GM19193 (cell line): ENCODE results near the gene TMEM80.

Experiments
- POLR2A ChIP-seq: IDR thresholded peaks from 4 replicates; pipeline ENCODE4 v1.6.1; 2011; ENCODE audit not compliant: insufficient read depth, insufficient read length; ENCODE audit errors: extremely low read depth

Gene TMEM80

DNA sequence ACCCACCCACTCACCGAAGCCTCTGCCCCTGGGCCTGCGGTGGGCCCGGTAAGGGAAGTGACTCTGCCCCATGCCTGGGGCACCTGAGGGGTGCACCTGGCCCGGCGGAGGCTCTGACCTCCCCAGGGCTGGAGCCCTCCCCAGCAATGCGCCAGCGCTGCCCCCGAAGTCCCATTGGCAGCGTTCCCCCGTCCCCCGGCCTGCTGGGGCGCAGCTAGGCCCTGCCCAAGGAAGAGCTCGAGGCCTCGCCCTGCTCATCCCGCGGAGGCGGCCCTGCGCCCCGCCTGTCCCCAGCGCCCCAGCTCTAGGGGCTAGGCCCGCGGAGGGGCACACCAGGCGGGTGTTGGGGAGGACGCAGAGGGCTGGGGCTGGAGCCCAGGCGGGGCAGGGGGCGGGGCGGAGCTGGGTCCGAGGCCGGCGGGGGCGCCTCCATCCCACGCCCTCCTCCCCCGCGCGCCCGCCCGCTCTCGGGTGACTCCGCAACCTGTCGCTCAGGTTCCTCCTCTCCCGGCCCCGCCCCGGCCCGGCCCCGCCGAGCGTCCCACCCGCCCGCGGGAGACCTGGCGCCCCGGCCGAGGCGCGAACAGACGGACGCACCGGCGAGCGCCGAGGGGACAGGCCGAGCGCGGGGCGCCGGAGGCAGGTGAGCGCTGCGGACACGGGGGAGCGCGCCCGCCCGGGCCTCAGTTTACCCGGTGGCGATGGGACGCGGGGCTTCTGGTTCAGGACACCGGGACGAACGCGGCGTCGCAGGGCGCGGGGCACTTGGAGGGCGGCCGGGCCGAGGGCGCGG, 10.2 kb downstream of the TMEM80 start, which contains the start of gene EPS8L2:
TSS of gene EPS8L2 (plus strand) at position 586 of the 793 bp plus-strand sequence. CDS start 3,177 bp downstream, outside the sequence.
- no peak for TF ChIP-seq POLR2A

GRCh38 chr11:706439-706956, 10.9 kb downstream of the TMEM80 start:
- TF ChIP-seq POLR2A = no peak

- TF ChIP-seq POLR2A = no peak
Measured at GRCh38 chr11:706957-707816, 11.6 kb downstream of the TMEM80 start.

DNA sequence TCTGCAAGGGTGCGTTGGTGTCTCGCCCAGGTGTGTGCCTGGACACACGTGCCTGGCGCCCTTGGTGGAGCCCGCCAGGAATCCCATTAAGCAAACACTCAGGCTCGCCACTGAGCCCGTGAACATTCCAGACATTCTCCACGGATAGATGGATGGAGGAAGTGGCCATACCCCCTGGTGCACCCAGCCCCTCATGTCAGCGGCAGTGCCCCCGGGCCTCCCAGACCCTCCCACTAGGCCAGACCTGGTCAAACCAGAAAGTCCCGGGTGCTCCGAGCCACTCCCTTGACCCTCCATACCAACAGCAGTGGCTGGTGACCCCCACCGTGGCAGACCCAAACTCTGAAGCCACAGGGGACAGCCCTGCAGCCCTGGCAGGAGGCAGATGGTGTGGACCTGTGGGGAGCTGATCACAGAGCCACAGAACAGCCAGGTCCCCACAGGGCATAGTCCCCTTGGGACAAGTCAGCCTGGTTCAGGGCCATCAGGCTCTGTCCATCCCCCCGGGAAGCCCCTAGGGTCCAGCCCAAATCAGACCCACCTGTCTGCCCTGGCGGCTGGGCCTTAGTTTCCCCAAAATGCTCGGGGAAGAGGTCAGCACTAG, 12.3 kb downstream of the TMEM80 start:
- no peak for TF ChIP-seq POLR2A

DNA sequence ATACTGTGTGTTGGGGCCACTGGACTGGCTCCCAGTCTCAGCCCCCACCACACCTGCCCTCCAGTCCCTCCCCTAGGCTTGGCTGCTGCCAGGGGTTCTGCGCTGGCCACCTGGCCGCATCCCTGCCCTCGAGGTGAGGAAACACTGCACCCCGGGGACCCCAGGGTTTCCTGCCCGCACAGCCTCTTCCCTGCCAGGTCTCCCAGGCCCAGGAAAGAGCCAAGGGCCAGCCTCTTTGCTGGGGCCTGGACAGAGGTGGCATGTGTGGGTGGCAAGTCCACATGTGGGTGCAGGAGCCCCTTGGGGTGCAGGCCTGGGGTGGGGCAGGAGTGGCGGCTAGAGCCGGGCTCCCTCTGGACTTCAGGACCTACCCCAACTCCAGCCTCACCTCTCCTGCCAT, 12.9 kb downstream of the TMEM80 start:
- no peak for TF ChIP-seq POLR2A

GRCh38 chr11:709109-709997, 13.7 kb downstream of the TMEM80 start:
- no peak for TF ChIP-seq POLR2A

DNA sequence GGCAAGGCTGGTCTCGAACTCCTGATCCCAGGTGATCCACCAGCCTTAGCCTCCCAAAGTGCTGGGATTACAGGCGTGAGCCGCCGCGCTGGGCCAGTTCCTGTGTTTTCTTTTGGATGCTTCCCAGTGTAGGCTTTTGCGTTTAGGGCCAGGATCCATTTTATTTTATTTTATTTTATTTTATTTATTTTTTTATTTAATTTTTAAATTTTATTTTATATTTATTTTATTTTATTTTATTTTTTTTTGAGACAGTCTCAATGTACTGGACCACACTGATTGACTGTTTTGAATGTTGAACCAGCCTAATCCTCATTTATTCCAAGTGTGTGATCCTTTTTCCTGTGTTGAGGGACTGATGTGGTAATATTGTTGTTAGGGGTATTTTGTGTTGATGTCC, 18.8 kb downstream of the TMEM80 start:
- TF ChIP-seq POLR2A = no peak

DNA sequence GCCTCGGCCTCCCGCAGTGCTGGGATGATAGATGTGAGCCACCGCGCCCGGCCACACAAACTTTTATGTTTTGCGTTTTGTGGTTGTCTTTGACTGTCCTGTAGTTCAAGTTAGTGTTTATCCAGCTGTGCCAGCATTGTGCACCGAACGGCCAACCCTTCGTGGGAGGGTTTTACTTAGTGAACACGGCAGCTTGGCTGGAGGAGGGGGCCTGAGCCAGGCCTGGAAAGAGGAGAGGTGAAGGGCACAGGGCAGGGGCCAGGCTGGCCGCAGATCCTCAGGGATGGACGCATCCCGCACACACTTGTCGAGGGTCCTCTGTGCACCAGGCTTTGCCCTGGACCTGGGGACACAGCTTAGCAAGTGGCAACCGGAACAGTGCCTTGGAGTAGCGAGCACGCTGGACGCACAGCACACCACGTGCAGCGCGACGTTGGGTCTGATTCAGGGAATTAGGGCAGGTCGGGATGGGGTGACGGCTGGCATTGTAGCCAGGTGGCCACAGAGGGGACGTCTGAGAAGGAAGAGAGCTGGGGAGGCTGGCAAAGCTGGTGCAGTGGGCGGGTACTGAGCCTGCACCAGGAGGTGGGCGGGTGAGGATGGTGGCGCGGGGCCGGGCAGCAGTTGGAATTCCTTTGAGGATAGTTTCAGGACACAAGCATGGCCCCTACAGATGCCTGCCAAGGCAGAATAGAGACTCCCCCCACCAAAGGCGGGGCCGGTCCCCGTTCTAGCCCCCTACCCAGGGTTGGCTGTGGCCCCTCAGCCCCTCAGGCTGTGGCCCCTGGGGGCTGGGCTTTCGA, 23.8 kb downstream of the TMEM80 start:
- TF ChIP-seq POLR2A = no peak

- TF ChIP-seq POLR2A = no peak
Measured at GRCh38 chr11:720017-720641, 24.5 kb downstream of the TMEM80 start.

DNA sequence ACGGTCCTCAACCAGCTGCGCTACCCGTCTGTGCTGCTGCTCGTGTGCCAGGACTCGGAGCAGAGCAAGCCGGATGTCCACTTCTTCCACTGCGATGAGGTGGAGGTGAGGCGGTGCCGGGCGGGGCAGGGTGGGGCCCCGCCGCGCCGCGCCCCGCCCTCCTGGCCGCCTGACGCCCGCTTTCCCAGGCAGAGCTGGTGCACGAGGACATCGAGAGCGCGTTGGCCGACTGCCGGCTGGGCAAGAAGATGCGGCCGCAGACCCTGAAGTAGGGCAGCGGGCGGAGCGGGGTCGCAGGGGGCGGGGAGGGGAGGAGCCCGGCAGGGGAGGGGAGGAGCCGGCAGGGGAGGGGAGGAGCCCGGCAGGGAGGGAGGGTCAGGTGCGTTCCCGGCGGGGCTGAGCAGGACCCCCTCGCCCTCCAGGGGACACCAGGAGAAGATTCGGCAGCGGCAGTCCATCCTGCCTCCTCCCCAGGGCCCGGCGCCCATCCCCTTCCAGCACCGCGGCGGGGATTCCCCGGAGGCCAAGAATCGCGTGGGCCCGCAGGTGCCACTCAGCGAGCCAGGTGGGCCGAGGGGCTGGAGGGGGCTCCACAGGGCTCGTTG, 25.1 kb downstream of the TMEM80 start:
- TF ChIP-seq POLR2A = no peak

GRCh38 chr11:721247-721740, 25.7 kb downstream of the TMEM80 start:
- no peak for TF ChIP-seq POLR2A

DNA sequence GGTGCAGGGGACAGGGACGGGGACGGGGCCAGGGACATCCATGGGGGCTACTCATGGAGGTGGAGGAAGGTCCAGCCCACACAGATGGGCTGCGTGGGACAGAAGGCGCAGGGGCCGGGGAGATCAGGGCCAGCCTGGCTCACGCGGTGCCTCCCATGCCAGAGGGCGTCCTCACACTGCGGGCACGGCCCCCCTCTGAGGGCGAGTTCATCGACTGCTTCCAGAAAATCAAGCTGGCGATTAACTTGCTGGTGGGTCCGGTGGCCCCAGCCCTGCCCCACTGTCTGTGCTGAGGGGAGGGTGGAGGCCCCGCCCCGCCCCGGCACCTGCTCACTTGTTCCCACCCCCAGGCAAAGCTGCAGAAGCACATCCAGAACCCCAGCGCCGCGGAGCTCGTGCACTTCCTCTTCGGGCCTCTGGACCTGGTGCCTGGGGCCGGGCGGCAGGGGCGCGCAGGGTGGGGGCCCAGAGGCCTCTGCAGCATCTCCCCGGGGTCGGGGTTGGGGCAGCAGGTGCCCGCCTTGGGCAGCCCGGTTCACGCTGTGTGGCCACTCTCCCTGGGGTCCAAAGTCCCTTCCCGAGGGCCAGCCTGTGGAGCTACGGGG, 26.2 kb downstream of the TMEM80 start:
- TF ChIP-seq POLR2A = no peak

DNA sequence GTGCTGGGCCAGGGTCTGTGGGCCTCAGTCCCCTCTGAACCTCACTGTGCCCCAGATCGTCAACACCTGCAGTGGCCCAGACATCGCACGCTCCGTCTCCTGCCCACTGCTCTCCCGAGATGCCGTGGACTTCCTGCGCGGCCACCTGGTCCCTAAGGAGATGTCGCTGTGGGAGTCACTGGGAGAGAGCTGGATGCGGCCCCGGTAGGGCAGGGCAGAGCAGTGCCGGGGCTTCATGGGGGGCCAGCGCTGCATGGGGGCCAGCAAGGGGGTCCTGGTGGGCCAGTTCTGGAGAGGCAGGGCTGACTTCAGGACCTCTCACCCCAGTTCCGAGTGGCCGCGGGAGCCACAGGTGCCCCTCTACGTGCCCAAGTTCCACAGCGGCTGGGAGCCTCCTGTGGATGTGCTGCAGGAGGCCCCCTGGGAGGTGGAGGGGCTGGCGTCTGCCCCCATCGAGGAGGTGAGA, 26.8 kb downstream of the TMEM80 start:
- no peak for TF ChIP-seq POLR2A
